ENCODE measurements around the gene NTMT1. TPM values are rescaled to one million over a fixed set of nuclear protein-coding genes. Genes with fewer than 3 reads are reported as not detected.
A peak's percentile ranks its signal among the peaks of the same experiment; 100 is the strongest.

The NTMT1 gene
- total RNA-seq, 3 donors from 2014 or later: 17.8 to 31.1 (median 27.4) TPM

GRCh38 chr9:129677456-129677855 lies 51.5 kb downstream of the NTMT1 start:
- H3K36me3 ChIP-seq: no peaks in the 10 kb centered on the region
- no peak for TF ChIP-seq POLR2AphosphoS5 (IDR thresholded peaks at IDR 0.05)
- intact Hi-C loops (cut with DNase I; ENCODE audit: low total_unique reads): no loop called here
- H3K4me1 ChIP-seq: no peaks in the 10 kb centered on the region
- peak overlapping the region; percentile 50 to 90 for H3K27ac ChIP-seq
- H3K9me3 ChIP-seq: no peaks in the 10 kb centered on the region
- H3K27me3 ChIP-seq: no peaks in the 10 kb centered on the region
- H3K4me3 ChIP-seq: peak overlapping the region in 2 of 3 donors; percentile 9 to 39
- DNase-seq (ENCODE audit: low spot score in 2 of 2): peak in 1 of 2 donors; percentile 23

GRCh38 chr9:129678844-129679243 lies 52.9 kb downstream of the NTMT1 start:
- Histone ChIP-seq H3K36me3 (no peaks in the 10 kb centered on the region), H3K4me1 (no peaks in the 10 kb centered on the region), H3K9me3 (no peaks in the 10 kb centered on the region), H3K4me3 (no peak overlapping the region), H3K27me3 (no peaks in the 10 kb centered on the region), H3K27ac (peak overlapping the region in 1 of 2 donors; percentile 72)
- intact Hi-C loops (cut with DNase I; ENCODE audit: low total_unique reads): no loop called here
- TF ChIP-seq POLR2A (IDR thresholded peaks at IDR 0.05): no peak
- no peak for TF ChIP-seq CTCF (IDR thresholded peaks at IDR 0.05)
- no peak for TF ChIP-seq POLR2AphosphoS5 (IDR thresholded peaks at IDR 0.05)
- no peak for DNase-seq (ENCODE audit: low spot score in 2 of 2)

GRCh38 chr9:129679537-129679936 lies 53.6 kb downstream of the NTMT1 start:
- Histone ChIP-seq H3K9me3 (no peaks in the 10 kb centered on the region), H3K4me3 (no peak overlapping the region), H3K4me1 (no peaks in the 10 kb centered on the region), H3K27ac (no peak overlapping the region), H3K36me3 (no peaks in the 10 kb centered on the region), H3K27me3 (no peaks in the 10 kb centered on the region)
- intact Hi-C loops (cut with DNase I; ENCODE audit: low total_unique reads): no loop called here
- no peak for TF ChIP-seq POLR2A (IDR thresholded peaks at IDR 0.05)
- TF ChIP-seq POLR2AphosphoS5 (IDR thresholded peaks at IDR 0.05): no peak
- no peak for TF ChIP-seq CTCF (IDR thresholded peaks at IDR 0.05)
- DNase-seq (ENCODE audit: low spot score in 2 of 2): no peak

GRCh38 chr9:129681924-129682323 lies 56.0 kb downstream of the NTMT1 start:
- no peaks in the 10 kb centered on the region for H3K9me3 ChIP-seq
- TF ChIP-seq CTCF (IDR thresholded peaks at IDR 0.05) (no peak), POLR2AphosphoS5 (IDR thresholded peaks at IDR 0.05) (no peak), POLR2A (IDR thresholded peaks at IDR 0.05) (no peak)
- no peaks in the 10 kb centered on the region for H3K4me1 ChIP-seq
- H3K27ac ChIP-seq: peak overlapping the region in 1 of 2 donors; percentile 72
- no peak overlapping the region for H3K4me3 ChIP-seq
- H3K27me3 ChIP-seq: no peaks in the 10 kb centered on the region
- H3K36me3 ChIP-seq: no peaks in the 10 kb centered on the region
- no peak for DNase-seq (ENCODE audit: low spot score in 2 of 2)
- intact Hi-C loops (cut with DNase I; ENCODE audit: low total_unique reads): no loop called here

- Histone ChIP-seq H3K36me3 (no peaks in the 10 kb centered on the region), H3K4me1 (no peaks in the 10 kb centered on the region), H3K27ac (peak overlapping the region in 1 of 2 donors; percentile 72), H3K9me3 (no peaks in the 10 kb centered on the region), H3K4me3 (no peak overlapping the region), H3K27me3 (no peaks in the 10 kb centered on the region)
- intact Hi-C loops (cut with DNase I; ENCODE audit: low total_unique reads): no loop called here
- no peak for DNase-seq (ENCODE audit: low spot score in 2 of 2)
- TF ChIP-seq POLR2AphosphoS5 (IDR thresholded peaks at IDR 0.05): no peak
- TF ChIP-seq CTCF (IDR thresholded peaks at IDR 0.05): no peak
- TF ChIP-seq POLR2A (IDR thresholded peaks at IDR 0.05): no peak
Observed at GRCh38 chr9:129682381-129682780, 56.4 kb downstream of the NTMT1 start.
